ENCODE results near the gene ZNF597.

The ZNF597 gene, protein sequence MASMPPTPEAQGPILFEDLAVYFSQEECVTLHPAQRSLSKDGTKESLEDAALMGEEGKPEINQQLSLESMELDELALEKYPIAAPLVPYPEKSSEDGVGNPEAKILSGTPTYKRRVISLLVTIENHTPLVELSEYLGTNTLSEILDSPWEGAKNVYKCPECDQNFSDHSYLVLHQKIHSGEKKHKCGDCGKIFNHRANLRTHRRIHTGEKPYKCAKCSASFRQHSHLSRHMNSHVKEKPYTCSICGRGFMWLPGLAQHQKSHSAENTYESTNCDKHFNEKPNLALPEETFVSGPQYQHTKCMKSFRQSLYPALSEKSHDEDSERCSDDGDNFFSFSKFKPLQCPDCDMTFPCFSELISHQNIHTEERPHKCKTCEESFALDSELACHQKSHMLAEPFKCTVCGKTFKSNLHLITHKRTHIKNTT

DNA sequence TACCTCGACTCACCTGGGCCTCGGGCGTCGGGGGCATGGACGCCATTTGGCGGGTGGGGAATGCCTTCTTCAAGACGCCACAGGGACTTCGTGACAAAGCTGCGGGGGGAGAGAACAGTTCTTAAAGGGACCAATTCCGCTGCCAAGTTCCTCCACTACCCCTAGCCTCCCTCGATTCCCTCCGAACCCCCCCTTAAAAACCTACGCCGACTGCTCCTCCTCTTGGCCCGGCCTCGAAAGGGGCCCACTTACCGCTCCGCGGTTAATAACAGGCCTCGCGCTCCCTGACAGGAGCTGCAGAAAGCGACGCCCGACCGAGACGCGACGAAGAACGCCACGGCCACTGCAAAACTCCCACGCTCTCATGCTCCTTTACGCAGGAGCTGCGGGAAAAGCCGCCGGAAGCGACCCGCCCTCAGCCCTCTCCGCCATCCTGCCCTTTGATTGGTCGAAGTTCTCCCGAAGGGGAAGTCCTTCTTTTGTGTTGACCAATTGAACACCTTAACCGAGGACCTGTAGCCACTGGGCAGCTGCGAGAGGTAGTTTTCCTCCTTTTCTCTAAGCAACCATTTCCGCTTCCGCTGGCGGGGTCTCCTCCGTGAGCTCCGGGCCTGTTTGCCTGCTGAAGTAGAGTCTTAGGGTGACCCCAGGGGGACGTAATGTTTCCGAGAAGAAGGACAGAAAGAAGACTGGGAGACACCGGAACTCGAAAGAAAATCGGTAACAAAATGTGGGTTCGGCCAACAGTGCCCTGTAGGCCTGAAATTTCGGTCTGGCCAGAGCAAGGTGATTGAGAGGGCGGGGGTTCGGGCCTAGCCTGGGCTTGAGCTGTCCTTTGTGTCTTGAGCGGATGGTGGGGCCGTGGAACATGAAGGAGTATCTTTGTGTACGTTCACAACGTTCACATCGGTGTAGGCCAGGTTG, at the start of gene ZNF597, which contains the start of gene NAA60:
ZNF597 (minus strand) TSS at position 397 of the 924 bp plus-strand sequence; CDS start at position 46, 351 bp downstream.
NAA60 (plus strand) TSS at position 573 of the 924 bp plus-strand sequence. CDS start 32,548 bp downstream, outside the sequence.
- peak; percentile 70 to 76 (median 75) for DNase-seq (ENCODE audit: low read depth in 2 of 3, low spot score in 1 of 3)

DNA sequence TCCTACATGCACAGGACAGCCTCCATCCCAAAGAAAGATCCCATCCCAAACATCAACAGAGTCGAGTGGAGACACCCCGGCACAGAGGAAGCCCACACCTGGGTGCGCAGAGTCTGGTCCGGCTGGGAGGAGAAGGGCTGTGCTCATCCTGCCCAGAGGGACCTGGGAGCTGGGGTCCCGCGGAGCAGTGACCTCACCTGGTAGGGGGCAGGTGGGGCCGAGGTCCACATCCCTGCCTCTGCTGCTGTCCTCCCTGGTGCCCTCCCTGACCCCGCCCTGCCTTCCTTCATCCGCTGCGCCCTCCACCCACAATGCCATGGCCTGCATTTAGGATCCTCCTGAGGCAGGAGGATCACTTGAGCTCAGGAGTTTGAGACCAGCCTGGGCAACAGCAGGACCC, 49.1 kb upstream of the ZNF597 start:
- no peak for DNase-seq (ENCODE audit: low read depth in 2 of 3, low spot score in 1 of 3)

DNA sequence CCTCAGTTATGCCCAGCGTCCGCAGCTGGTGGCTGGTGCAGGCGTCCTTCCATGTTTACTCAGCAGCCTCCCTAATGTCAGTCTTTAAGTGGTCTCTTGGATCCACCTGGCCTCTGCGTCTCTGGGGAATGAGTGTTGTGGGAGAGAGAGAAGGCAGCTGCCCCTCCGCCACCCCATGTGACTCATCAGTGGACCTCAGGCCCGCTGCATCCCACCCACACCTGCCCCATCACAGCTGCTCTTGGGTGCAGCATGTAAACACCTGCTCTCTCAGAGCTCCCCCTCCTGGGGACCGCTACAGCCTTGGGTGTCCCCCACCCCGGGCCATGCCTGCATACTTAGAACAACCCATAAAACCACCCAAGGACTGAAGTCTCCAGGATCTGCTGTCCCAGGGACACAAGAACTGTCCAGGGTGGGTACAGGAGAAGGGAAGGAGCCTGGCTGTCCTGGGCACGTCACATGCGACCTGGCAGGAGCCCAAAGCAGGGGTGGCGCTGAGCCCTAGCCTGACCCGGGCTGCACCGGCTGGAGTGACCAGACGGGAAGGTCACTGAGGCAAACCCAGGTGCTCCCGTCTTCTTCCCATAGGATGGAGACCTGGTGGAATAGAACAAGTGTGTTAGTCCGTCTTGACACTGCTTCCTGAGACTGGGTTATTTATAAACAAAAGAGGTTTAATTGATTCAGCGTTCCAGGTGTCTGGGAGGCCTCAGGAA, 47.8 kb upstream of the ZNF597 start:
- no peak for DNase-seq (ENCODE audit: low read depth in 2 of 3, low spot score in 1 of 3)

DNA sequence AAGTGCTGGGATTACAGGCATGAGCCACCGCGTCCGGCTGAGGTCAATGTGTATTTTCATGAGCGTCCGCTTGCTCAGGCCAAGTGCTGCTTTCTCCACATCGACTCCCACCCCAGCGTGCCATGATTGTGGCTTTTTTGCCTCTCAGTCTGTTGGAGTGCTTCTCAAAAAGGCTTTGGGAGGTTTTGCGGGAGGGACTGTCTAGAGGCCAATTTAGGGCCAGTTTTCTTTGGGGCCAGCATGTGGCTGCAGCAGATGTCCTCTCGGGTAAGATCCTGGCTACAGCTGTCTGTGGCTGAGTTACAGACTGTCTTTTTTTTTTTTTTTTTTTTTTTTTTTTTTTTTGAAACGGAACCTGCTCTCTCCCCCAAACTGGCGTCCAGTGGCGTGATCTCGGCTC, 45.5 kb upstream of the ZNF597 start:
- DNase-seq (ENCODE audit: low read depth in 2 of 3, low spot score in 1 of 3), result no peak

DNA sequence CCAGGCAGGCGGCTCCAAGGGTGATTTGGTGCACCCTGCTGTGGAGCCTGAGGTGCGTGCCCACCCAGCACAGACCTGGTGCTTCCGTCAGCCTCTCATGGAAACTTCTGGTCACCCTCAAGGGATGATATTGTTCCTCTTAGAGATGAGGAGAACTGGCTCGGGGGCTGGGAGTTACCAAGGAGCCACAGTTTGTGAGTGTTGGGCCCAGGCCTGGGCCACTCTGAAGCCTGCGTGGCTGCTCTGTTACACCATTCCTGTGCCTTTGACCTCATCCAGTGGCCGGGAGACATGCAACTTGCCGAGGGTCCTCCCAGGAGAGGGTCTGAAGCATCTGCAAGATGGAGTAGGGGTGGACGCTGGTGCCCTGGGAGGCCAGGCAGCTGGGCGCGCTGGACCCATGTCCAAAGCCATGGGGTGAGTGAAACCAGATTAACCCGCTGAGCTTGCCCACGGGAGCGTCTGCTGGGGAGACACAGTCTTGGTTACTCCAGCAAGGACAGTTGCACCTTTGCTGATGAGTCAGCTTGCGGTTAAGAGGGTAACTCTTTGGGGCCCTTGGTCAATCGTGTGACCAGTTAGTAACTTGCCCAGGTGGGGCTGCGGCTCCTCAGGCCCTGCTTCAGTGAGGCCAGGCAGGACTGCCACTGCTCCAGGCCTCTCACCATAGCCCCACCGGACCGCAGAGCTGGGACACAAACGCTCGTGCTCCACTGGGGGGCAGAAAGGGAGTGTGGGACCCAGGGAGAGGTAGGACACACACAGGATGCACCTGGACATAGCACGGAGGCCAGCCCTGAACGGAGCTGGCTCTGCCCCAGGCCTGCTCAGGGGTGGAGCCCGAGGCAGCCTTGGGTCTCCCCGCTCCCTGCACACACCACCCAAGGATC, 44.5 kb upstream of the ZNF597 start:
- DNase-seq (ENCODE audit: low read depth in 2 of 3, low spot score in 1 of 3), result no peak

DNA sequence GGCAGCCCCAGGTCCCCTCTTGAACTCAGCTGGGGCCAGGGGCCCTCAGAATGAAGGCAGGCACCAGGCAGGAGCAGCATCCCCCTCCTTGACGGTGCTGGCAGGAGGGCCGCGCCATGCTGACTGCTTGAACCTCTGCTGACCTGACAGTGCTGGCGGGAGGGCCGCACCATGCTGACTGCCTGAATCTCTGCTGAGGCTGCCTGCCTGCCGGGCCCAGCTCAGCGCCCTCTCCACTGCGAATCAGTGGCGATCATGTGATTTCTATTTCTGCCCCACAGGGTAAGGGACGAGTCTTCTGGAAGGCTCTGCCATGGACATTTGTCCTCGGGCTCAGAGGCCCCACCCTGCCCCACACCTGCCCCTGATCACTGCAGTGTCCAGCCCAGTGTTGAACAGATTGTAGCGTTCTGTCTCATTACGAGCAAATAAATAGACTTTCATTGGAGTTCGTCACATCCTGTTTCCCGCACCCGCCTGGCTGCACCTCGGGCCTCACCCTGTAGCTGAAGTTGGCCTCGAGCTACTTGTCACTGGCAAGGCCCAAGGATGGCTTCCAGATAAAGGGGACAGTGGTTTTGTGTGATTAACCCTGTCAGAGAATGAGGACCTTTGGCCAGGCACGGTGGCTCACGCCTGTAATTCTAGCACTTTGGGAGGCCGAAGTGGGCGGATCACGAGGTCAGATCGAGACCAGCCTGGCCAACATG, 43.4 kb upstream of the ZNF597 start:
- DNase-seq (ENCODE audit: low read depth in 2 of 3, low spot score in 1 of 3), result no peak

DNA sequence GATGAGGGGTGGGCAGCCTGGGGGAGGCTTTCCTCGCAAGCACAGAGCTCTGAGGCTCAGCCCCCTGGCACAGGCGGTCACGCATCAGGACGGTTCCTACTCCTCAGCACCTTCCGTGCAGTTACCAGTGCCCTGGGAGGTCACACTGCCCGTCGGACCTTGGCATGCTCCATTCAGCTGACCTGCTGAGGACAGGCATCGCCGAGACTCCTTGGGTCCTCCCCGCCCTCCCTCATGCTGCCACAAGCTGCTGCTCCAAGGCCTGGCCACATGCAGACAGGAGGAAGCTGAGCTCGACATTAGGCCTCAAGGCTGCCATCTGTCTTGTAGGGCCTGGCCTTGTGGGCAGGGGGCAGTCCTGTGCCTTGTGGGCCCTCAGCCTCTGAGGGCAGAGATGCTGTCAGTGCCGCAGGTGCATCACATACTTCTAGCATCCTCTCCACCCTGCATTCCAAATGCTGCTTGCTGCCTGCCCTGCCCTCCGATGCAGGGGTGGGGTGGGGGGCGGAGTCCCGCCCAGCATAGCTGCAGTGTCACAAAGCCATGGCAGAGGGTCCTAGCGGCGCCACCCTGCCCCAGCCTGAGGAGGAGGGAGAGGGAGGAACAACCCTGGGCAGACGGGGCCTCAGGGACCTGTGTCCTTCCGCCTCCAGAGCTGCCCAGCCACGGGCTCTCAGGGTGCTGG, 42.7 kb upstream of the ZNF597 start:
- DNase-seq (ENCODE audit: low read depth in 2 of 3, low spot score in 1 of 3), result no peak

DNA sequence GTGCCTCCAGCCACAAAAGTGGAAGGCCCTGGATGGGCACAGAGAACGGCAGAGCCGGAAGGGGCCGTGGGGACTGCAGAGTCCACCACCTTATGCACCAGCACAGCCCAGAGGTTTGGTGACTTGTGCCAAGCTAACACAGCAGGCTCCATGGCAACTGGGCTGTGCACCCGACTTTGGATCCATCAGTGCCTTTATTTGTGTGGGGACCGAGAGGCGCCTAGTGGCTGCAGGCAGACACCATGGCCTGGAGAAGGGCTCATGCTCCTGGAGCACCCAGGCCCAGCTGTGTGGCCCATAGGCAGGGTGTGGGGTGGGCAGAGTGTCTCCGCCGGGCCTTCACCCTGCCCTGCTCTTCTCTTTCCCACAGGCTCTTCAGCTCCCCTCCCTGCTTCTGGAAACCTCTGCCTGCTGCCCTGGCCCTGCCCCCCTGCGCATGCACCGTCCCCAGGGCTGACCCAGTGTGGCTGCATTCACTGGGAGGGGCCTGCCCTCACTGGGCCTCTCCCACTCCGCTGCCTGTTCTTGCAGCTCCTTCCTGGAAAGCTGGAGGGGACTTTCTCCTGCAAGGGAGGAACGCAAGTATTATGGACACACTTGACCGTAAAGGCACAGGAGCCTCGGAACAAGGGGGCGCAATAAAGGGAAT, 41.9 kb upstream of the ZNF597 start:
- DNase-seq (ENCODE audit: low read depth in 2 of 3, low spot score in 1 of 3), result no peak

DNA sequence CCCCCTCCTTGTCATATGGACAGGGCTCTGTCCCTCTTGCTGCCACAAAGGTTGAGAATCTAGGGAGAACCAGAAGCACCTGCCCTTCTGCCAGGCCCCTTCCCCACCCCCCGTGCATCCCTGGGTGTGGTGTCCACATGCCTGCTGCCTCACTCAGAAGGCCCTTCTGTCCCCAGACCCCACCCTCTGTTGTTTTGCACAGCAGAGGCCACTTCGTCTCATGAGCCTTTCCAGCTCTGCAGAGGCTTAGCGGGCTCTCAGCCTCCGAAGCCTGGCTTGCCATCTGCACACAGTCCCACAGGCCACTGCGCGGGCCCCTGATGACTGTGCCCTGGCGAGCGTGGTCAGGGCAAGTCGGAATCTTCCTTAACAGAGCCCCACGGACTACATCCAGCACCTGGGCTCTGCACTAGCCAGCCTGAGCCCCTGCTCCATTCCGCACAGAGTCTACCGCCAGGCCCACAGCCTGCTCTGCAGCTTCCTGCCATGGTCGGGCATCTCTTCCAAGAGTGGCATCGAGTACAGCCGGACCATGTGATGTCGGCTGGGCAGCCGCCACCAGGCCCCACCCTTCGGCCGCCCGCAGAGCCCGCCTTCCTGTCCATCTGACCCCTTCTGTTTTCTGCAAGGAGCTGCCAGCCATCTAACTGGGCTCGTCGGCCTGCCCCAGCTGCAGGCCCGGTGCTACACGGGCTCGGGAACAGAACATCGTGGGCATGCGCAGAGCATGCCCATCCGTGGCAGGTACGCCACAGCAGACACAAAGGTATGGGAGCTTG, 41.2 kb upstream of the ZNF597 start:
- DNase-seq (ENCODE audit: low read depth in 2 of 3, low spot score in 1 of 3), result no peak

DNA sequence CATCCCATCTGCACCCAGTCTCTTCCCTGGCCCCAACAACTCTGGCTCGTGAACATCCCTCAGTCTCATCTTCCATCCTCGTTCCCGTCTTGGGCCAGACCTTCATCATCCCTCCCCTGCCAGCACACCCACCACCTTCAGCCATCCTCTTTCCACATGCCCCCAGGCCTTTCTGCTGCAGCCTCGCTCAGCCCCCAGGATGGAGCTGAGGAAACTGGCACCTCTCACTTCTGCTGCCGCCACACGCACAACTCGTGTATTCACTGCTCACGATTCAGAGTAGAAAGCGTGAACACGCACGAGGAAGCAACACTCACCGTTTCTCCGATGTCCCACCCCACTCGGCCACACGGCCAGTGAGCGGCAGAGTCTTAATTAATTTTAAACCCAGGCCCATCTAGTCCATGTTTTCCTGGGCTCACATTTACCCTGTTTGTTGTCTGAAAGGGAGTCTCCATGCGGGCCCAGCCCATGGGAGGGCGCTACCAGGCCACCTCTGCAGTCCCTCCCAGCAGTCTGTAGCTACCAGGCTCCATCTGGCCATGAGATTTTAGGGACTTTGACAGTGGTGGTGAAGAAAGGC, 39.4 kb upstream of the ZNF597 start:
- no peak for DNase-seq (ENCODE audit: low read depth in 2 of 3, low spot score in 1 of 3)

DNA sequence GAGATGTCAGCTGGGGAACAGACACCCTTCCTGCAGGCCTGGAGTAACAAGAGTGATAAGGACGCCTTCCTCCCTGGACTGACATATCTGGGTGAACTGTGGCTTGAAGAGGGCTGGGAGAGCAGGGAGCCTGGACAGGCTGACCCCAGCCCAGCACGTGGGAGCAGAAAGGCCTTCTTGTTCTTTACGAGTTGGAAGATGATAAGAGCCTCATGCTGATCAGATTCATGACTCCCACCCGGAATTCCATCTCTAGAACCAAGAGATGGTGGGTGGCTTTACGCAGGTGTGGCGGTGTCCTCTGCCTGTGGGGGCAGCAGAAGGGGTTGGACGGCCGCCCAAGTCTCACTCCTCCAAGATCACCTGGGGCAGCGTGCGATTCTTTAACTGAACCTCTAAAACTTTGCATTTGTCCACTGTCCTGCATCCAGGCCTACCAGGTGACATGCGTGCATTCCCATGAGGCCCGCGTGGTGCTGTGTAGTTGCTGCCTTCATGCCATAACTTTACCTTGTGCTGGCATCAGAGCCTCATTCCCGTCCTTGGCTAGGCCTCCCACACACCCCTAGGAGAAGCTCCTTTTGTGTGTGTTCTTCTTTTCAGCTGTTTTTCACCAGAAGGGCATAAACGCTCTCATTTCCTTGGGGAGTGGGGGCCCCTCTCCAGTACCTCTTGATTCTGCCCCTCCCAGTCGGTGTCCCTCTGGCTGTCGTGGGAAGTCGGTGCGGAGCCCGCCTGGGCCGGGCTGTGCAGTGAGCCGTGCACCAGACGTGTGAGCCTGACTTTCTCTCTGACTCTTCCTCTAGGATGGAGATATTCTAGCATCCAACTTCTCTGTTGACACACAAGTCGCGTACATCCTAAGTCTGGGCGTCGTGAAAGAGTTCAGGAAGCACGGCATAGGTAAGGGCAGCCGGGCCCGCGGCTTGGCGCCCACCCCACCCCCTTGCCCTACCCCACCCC, 38.7 kb upstream of the ZNF597 start:
- no peak for DNase-seq (ENCODE audit: low read depth in 2 of 3, low spot score in 1 of 3)

DNA sequence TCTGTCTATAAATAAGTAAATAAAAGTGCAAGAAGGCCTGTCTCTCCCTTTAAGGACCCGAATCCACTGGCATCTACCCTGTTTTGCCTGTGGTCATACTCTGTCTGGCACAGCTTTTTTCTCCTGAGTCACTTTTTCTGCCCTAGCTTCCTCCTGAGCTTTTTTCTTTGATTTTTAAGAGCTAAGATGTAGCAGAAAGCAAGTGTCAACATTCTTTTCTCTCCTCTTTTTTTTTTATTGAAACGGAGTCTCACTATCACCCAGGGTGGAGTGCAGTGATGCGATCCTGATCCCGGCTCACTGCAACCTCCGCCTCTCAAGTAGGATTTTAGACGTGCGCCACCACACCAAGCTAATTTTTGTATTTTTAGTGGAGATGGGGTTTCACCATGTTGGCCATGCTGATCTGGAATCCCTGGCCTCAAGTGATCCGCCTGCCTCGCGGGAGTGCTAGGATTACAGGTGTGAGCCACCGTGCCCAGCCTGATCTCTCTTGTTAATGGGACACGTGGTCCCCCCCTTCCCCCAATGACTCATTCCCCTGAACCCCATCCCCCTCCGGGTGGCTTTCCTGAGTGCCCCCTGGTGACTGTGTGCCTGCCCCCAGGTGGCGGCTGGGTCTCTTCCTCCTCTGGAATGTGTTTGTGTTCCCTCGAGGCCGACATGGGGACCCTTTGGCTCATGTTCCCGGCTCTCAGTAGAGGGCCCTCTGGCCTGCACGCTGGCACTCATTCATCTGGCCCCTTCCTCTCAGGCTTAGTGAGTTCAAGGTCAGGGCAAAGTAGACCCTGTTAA, 37.8 kb upstream of the ZNF597 start:
- DNase-seq (ENCODE audit: low read depth in 2 of 3, low spot score in 1 of 3), result no peak

DNA sequence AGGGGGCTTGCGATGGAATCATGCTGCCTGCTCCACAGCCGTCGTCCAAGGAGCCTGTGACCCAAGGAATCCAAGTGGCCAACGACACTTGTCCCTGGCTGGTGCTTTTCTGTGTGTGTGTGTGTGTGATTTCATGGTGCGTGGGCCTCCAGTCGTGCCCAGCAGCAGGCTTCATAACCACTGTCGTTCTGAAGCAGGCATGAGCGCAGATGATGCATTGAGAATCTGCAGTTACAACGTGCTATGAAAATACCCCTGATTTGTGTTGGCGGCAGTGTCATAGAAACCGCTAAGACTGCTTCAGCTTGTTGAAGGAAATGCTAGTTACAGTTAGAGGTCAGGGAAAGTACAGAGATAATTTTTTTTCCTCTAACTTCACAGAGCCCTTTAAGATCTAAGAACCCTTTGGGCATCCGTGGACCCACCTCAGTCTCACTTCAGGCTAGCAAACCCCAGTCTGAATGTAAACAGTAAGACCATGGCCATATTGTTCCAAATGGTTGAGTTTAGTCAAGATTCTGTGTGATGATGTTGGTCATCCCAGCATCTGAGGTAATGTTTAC, 36.4 kb upstream of the ZNF597 start:
- DNase-seq (ENCODE audit: low read depth in 2 of 3, low spot score in 1 of 3), result no peak

DNA sequence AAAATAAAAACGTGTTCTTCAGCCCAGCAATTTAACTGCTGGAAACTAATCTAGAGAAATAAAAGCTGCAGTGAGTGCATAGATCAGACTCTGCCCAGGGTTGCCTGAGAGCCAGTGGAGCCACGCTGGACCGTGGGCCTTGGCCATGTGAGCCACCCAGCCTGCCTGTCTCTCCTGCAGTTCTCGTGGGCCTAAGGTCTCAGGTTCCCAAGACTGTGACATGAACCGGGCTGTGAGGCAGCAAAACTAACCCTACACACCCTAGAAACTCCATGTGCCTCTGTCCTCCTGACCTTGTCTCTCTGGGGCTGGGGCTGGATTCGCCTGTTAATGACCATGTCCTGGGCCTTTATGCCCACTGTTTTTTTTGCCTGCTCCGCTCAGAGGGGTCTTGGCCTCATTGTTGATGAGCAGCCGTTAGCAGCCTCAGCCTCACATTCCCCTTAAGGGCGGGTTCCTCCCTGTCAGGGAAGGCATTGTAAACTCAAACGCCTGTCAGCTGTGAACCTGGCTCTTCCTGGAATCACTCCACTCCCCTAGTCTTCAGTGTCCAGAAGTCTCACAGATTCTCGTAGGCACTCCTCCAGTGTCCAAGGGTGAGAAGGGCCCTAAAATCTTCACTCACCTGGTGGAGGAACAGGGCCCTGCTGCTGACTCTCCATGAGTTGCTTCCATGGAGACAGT, 35.1 kb upstream of the ZNF597 start:
- no peak for DNase-seq (ENCODE audit: low read depth in 2 of 3, low spot score in 1 of 3)

DNA sequence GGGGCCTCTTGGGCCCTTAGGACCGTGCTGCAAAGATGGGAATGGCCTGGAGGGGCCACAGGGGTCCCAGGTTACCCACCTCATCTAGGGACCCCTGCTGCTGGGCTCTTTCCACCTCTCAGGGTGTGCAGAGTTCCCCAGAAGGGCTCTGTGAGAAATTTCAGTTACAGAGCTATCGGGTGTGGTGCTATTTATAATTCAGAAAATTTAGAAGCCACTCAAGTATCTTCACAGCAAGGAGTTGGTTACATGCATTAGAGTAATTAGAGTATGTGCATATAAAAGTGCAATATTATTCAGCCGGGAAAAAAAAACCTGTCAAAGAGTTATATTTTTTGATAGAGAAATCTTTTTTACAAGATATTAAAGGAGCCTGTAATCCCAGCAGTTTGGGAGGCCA, 33.1 kb upstream of the ZNF597 start:
- no peak for DNase-seq (ENCODE audit: low read depth in 2 of 3, low spot score in 1 of 3)
